AG09309 (cell line): ENCODE results near the gene EVPL.

Experiments
- DNase-seq: peaks from one replicate; pipeline ENCODE4 v3.0.0-alpha.2; 2010; ENCODE audit warnings: low read depth
- H3K4me3 ChIP-seq: 2 replicates; pipeline ENCODE4 v1.5.1; 2011; ENCODE audit warnings: mild to moderate bottlenecking, low read depth, low read length, moderate library complexity; ENCODE audit not compliant: control insufficient read depth
- CTCF ChIP-seq: IDR thresholded peaks from 2 replicates; pipeline ENCODE4 v1.5.1; 2011; ENCODE audit warnings: mild to moderate bottlenecking, low read depth, low read length, inconsistent platforms; ENCODE audit not compliant: insufficient read depth, control insufficient read depth; ENCODE audit errors: missing control alignments

EVPL gene

GRCh38 chr17:76034428-76035350, 7.6 kb upstream of the EVPL start:
- no peak for DNase-seq
- TF ChIP-seq CTCF = no peak
- H3K4me3 ChIP-seq = no peak overlapping the region

GRCh38 chr17:76033139-76033538, 6.0 kb upstream of the EVPL start:
- no peak overlapping the region for H3K4me3 ChIP-seq
- no peak for TF ChIP-seq CTCF
- DNase-seq = no peak

- no peak for DNase-seq
- H3K4me3 ChIP-seq = no peak overlapping the region
- TF ChIP-seq CTCF = no peak
Observed at GRCh38 chr17:76032780-76033108, 5.6 kb upstream of the EVPL start.

GRCh38 chr17:76032073-76032779, 5.1 kb upstream of the EVPL start:
- no peak overlapping the region for H3K4me3 ChIP-seq
- DNase-seq = no peak
- TF ChIP-seq CTCF = no peak

GRCh38 chr17:76026714-76027158, 370 bp downstream of the EVPL start:
- TF ChIP-seq CTCF = no peak
- no peak overlapping the region for H3K4me3 ChIP-seq
- no peak for DNase-seq

- H3K4me3 ChIP-seq = no peak overlapping the region
- no peak for TF ChIP-seq CTCF
- no peak for DNase-seq
Observed at GRCh38 chr17:76025294-76025693, 1.8 kb downstream of the EVPL start.
